ENCODE data around the gene TTC33. TPM values are rescaled to one million over a fixed set of nuclear protein-coding genes. Genes with fewer than 3 reads are reported as not detected.

Gene TTC33
- total and polyA plus RNA-seq, 4 donors: 5.3 to 30.5 (median 7.8) TPM

- no peak for ATAC-seq (ENCODE audit: insufficient read depth, low FRiP score)
- DNase-seq: no peak
- Histone ChIP-seq H3K36me3 (ENCODE audit: control insufficient read depth in 4 of 4, insufficient read depth in 4 of 4, low read length in 4 of 4) (no peaks in the 10 kb centered on the region), H3K27me3 (ENCODE audit: control insufficient read depth in 3 of 3, insufficient read depth in 3 of 3, low read length in 2 of 3) (no peaks in the 10 kb centered on the region), H3K4me3 (no peak overlapping the region), H3K9me3 (ENCODE audit: control insufficient read depth in 4 of 4, insufficient read depth in 3 of 4, low read length in 3 of 4) (no peaks in the 10 kb centered on the region), H3K4me1 (ENCODE audit: control insufficient read depth in 5 of 5, insufficient read depth in 5 of 5, low read length in 5 of 5) (no peaks in the 10 kb centered on the region), H3K9ac (ENCODE audit: insufficient read depth in 1 of 2, low read length in 2 of 2) (no peak overlapping the region), H3K27ac (ENCODE audit: low read depth in 1 of 2, low read length in 1 of 2) (no peak overlapping the region)
- no peak for TF ChIP-seq CTCF (IDR thresholded peaks at IDR 0.05; ENCODE audit: control extremely low read depth, extremely low read depth)
- WGBS, 2 donors: 25 to 60% methylated on average over 2 of the region's 2 CpGs
Measured at GRCh38 chr5:40655138-40655537, 100.6 kb downstream of the TTC33 start.

GRCh38 chr5:40654377-40654991 is 101.3 kb downstream of the TTC33 start:
- Histone ChIP-seq H3K9me3 (ENCODE audit: control insufficient read depth in 4 of 4, insufficient read depth in 3 of 4, low read length in 3 of 4) (no peaks in the 10 kb centered on the region), H3K4me1 (ENCODE audit: control insufficient read depth in 5 of 5, insufficient read depth in 5 of 5, low read length in 5 of 5) (no peaks in the 10 kb centered on the region), H3K9ac (ENCODE audit: insufficient read depth in 1 of 2, low read length in 2 of 2) (no peak overlapping the region), H3K27me3 (ENCODE audit: control insufficient read depth in 3 of 3, insufficient read depth in 3 of 3, low read length in 2 of 3) (no peaks in the 10 kb centered on the region), H3K36me3 (ENCODE audit: control insufficient read depth in 4 of 4, insufficient read depth in 4 of 4, low read length in 4 of 4) (no peaks in the 10 kb centered on the region), H3K4me3 (no peak overlapping the region), H3K27ac (ENCODE audit: low read depth in 1 of 2, low read length in 1 of 2) (no peak overlapping the region)
- DNase-seq (no peak), ATAC-seq (ENCODE audit: insufficient read depth, low FRiP score) (no peak)
- WGBS, 2 donors: 75 to 87% methylated on average over 4 of the region's 4 CpGs
- TF ChIP-seq CTCF (IDR thresholded peaks at IDR 0.05; ENCODE audit: control extremely low read depth, extremely low read depth): no peak

- Histone ChIP-seq H3K4me3 (no peak overlapping the region), H3K4me1 (ENCODE audit: control insufficient read depth in 5 of 5, insufficient read depth in 5 of 5, low read length in 5 of 5) (no peaks in the 10 kb centered on the region), H3K27me3 (ENCODE audit: control insufficient read depth in 3 of 3, insufficient read depth in 3 of 3, low read length in 2 of 3) (no peaks in the 10 kb centered on the region), H3K9ac (ENCODE audit: insufficient read depth in 1 of 2, low read length in 2 of 2) (no peak overlapping the region), H3K9me3 (ENCODE audit: control insufficient read depth in 4 of 4, insufficient read depth in 3 of 4, low read length in 3 of 4) (no peaks in the 10 kb centered on the region), H3K36me3 (ENCODE audit: control insufficient read depth in 4 of 4, insufficient read depth in 4 of 4, low read length in 4 of 4) (no peaks in the 10 kb centered on the region), H3K27ac (ENCODE audit: low read depth in 1 of 2, low read length in 1 of 2) (no peak overlapping the region)
- no peak for TF ChIP-seq CTCF (IDR thresholded peaks at IDR 0.05; ENCODE audit: control extremely low read depth, extremely low read depth)
- WGBS, 2 donors: 86 to 92% methylated on average over 4 of the region's 4 CpGs
- ATAC-seq (ENCODE audit: insufficient read depth, low FRiP score) (no peak), DNase-seq (no peak)
Measured at GRCh38 chr5:40653221-40654022, 102.3 kb downstream of the TTC33 start.
